GM19099 (cell line): ENCODE data around the gene FIBIN.

ENCODE experiments used
- POLR2A ChIP-seq: IDR thresholded peaks from 3 replicates; pipeline ENCODE4 v1.6.1; 2011; ENCODE audit warnings: low read depth; ENCODE audit not compliant: insufficient read length; ENCODE audit errors: extremely low read depth

FIBIN gene

DNA sequence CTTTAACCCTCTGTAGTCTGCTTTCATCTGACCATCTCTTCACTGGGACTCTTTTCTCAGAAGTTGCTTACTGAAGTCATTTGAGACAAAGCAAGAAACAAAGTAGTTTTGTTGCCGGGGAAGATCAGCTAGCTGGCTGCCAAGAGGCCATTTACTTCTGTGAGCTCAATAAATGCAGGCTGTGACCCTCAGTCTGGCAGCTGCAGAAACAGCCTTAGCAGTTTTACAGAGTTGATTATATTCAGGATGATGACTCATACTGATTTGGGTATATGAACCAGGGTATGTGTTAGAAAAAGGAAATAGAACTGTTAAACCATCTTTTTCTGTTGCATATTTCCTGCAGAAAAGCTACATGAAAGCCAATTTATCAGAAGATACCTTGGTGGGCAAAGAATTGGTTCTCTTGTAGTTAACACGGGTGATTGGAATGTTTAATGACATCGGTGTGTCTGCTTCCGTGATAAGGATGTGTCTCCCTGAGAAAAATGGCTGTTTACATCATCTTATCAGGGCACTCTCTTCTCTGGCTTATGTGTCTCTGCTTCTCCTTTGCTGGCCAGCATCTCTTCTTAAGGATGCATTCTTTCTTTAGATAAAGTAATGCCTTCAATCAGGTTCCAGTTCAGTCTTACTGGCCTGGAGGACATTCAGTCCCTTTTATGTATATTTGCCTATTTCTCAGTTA, 18.5 kb downstream of the FIBIN start:
- no peak for TF ChIP-seq POLR2A

DNA sequence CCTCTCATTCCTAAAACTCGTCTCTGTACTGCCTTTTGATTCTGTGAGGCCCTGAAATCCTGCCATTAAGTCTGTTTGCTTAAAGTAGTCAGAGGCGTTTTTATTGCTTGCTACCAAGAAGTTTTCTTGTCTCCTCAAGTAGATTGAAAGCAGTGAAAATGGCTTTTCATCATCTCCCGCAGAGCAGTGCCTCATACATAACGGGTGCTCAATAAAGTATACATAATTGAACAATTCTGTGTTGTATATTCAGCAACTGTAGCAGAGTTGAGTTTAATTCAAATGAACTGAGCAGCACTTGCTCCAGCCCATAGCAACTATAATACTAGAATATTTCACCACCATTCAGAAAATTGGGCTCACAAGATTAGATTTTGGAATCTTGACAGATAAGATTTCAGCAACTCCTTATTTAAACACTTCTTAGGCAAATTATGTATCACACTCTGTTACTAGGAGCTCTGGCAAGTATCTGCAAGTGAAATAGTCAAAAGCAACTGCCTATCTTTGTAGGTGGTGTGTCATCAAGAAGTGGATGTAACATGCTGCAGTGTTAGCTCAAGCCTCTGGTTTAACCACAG, 20.0 kb downstream of the FIBIN start:
- TF ChIP-seq POLR2A, result no peak

DNA sequence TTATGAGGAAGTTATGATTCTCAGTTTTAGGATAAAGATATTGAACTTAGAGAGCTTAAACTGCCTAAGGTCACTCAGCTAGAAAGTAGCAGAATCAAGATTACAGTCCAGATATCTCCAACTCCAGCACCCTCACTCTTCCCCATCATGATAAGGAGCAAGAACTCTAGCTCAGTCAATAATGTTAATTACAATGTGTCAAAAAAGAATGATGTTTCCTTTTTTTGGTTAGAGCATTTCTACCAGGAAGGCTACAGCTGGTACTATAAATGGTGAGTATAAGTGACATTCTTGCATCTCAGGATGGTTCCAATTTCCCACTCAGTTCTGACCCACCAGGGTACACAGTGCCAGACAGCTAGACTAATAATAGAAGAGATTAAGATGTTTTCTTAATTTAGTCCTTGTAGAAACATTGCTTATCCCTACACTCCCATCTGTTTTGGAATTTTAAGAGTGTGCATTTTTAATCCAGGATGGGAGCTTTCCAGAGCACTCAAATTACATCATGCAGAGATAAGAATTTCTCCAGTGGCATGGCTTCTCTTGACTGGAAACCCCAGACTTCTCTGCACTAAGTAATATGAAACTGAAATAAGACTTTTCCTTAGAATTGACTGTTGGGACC, 25.1 kb downstream of the FIBIN start:
- no peak for TF ChIP-seq POLR2A

DNA sequence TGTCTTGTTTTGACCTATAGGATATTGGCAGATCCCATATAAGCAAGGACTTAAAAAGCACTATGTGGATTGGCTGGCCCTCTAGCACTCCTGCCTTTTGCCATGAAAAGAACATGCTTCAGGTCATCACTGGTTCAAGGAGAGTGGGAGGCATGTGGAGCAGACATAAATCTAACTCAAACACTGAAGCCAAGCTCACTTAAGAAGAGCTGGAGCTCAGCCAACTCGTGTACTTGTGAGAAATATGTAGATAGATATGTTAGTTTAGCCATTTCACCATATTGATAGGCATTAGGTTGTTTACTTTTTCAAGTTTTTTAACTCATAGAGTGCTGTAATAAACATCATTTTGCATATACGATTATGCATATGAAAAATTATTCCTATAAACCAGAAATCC, 26.8 kb downstream of the FIBIN start:
- no peak for TF ChIP-seq POLR2A

DNA sequence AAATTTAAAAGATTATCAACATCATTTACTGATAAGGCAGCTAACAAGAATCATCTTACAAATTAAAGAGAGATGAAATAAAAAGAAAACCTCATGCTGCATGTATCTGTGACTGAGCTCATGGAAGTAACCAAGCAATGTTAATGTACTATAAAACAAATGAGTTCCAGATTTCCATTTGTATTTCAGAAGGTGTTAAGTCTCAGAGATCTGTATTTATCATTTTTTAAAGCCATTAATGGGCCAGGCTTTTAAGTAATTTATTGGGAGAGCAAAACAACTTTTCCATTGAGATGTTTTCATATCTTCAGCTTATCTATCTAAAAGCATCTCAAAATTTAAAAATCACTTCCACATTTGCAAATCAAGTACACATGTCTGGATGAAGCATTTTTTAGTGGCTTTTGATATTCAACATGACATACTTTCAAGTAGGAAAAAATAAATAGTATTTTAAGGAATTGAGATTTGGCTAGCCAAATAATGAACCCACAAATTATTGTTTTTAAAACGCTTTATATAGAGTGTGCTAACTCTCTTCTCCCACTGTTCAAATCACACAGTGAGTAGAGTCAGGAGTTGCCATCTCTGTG, 28.8 kb downstream of the FIBIN start:
- no peak for TF ChIP-seq POLR2A

DNA sequence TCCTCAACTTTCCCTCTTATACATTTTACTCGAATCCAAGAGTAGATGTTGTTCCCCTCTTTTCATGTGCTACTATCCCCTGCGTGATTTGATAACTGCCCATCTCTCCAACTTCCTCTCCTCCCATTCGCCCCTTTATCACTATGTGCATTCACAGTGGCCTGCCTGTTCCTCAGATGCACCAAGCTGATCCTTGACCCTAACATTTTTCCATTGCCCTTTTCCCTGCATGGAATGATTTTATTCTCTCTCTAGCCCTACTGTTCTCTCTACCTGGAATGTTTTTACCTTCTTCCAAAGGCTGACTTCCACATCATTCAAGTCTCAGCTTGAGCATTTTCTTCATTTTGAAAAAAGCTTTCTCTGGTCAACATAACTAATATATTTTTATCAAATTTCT, 31.0 kb downstream of the FIBIN start:
- no peak for TF ChIP-seq POLR2A

DNA sequence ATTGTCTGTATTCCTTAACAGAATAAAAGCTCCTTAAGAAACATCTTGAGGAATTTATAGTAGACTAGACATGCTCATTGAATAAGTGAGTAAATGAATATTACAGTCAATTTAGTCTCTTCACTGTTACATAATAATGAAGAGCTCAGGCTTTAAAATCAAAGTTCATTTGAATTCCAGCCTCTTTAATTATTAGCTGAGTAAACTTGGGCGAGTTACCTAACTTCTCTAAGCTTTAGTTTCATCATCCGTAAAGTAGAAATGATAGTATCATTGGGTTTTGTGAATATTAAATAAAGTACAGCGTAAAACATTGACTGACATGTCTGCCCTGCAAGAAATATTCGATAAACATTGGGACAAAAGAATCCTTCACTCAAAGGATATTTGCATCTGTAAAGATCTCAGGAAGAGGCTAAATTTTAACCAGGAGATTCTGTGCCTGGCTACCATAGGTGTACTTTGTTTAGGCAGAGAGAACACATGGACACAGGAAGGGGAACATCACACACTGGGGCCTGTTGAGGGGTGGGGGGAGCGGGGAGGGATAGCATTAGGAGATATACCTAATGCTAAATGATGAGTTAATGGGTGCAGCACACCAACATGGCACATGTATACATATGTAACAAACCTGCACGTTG, 31.5 kb downstream of the FIBIN start:
- TF ChIP-seq POLR2A, result no peak

DNA sequence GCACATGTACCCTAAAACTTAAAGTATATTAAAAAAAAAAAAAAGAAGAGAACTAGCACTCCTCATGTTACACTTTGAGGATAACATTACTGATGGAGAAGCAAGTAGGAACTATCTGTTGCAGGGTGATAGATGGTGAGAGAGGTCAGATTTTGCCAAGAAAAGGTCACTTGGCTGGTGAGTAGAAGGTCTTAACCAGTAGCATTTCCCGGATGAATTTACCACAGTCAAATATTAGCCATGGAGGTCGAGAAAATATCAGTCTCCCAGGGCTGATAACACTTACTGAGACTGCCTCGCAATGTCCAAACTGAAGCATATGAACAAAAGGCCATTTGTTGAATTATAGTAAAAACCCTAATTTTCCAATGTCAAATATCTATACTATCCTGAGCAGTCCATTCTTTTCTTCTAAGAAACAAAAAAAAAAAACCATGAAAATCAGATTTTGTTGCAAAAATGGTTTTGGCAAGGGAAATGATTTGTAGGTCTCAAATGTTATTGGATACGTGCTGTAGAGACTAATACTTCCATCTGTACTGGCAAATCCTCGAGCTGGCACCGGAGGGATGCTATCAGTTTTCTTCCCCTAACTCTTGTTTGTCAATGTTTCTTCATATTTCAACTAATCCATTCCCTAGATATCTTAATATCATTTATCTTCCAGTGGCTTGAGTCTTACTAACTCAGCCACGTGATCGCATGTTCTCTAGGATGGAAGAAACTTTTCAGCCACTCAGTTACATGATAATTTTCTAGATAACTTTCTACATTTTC, 32.2 kb downstream of the FIBIN start:
- no peak for TF ChIP-seq POLR2A

DNA sequence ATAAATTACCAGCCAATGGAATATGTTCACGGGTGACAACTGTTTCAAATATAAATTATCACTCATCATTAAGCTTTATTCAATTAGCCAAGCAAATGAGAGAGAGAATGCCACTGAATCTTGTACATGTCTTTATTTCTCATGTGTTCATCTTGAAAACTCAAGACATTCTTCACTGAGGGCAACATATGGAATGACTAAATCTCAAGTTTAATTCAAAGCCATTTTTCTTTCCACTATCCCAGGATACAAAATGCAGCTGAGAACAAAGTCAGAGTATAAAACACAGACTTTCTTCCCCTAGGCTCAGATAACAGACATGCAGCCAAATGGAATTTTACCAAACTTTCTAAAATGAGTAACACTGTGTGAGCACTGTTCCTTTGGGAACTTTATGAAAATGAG, 34.7 kb downstream of the FIBIN start:
- TF ChIP-seq POLR2A, result no peak

DNA sequence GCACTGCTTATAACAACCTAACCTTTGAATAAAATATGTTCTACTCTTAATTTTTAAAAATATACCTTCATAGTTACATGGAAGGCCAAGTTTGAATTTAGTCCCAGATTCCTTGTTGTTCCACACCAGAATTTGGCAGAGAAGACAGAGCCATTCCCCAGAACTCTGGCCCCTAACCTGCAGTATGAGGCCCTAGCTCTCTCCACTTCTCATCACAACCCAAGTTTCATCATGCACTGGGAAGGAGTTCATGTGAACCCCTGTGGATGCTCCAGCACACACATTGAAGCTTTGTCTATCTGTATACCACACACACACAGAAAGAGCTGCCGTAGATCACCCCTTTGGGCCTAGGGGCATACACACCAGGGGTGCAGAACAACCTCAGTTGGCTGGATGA, 36.1 kb downstream of the FIBIN start:
- no peak for TF ChIP-seq POLR2A

DNA sequence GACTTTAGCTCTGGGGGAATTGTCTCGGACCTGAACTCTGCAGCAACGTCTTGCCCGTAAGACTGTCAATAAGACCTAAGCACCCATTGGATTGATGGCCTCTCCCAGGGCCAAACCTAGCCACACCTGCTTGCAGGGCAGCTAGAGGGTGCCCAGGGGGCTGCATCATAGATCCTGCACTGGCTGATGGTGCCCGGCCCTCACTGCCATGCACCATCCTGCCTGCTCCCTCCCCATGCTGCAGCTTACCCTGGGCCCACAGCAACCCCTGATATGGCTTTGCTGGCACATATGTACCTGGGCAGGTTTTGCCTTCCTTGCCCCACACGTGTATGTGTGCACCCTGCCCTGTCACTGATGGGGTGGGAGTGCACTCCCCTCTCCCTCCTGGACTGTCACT, 37.8 kb downstream of the FIBIN start:
- TF ChIP-seq POLR2A, result no peak

DNA sequence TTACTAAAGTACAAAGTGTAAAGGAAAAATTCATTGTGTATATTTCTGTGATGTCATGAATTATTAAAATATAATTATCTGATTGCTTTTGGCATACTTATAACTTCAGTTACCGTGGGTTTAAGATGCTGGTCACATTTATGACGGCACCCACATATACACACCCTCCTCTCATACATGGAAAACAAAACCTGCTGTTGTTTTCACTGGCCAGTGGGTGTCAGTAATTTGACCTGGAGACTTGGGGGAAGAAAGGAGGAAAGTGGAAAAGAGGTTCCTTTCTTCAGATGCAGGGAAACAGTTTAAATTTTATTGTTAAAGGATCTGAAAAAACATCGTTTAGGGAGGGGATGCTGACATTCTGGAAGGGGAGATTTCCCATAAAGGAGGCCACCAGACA, 46.0 kb downstream of the FIBIN start:
- TF ChIP-seq POLR2A, result no peak

DNA sequence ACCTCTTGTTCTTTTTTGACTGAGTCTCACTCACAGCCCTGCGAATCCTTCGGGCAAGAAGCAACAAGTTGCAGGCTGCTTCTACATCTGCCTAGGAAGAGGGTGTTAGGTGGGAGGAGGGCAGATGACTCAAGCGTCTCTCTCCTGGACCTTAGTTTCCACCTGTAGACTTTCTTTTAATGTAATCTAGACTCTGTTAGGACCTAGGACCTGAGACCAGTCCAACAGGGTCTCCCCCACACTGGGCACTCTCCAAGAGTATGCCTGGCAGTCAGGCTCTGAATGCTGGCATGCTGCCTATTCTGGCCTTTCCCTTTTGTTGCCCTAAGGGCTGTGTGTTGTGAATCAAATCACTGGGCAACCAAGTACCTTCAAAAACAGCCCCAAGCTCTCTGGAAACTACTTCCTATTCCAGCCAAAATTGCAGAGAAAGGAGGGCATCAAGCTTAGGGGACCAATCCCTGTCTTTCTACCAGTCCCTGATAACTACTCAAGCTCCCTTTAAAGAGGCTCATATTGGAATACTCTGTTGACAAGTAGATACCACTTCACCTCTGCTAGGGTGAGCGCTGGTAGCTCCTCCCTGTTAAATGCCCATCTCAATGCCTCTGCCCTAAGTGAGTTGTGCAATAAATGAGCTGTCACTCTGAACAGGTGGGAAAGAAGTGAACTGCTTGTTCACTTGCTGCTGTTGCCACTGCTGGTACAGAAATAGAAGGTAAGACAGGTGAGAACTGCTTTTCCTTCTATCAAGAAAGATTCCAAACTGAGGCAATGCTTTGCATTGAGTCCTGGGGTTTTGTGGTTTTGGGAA, 46.6 kb downstream of the FIBIN start, which contains the start of gene BBOX1:
Gene BBOX1, plus strand, starts transcription at position 514 of the 814 bp plus-strand sequence. CDS start 14,616 bp downstream, outside the sequence.
- TF ChIP-seq POLR2A, result no peak
